ENCODE results near the gene SCD5. TPM values are rescaled to one million over a fixed set of nuclear protein-coding genes. Genes with fewer than 3 reads are reported as not detected.

SCD5 gene
- polyA plus RNA-seq, 2 of the 4 experiments (the other 2 are of a cell fraction) = 9.8 to 11.9 TPM

GRCh38 chr4:82611982-82612381 is 186.6 kb downstream of the SCD5 start (continued):
- TF ChIP-seq PBX3 (IDR thresholded peaks at IDR 0.05) (no peak), HDAC2 (IDR thresholded peaks at IDR 0.05) (no peak)

GRCh38 chr4:82611527-82611926 is 187.1 kb downstream of the SCD5 start:
- Histone ChIP-seq H3K27ac (no peak overlapping the region), H3K4me2 (no peak overlapping the region), H3K9me3 (no peaks in the 10 kb centered on the region), H3K4me3 (no peak overlapping the region), H3K4me1 (no peaks in the 10 kb centered on the region)
- CTCF ChIA-PET = interaction anchor here (0.8 kb wide), 1 partner anchor 128 kb away, joined by 3 read pairs; no protein-coding TSS in a partner anchor
- POLR2A ChIA-PET = no interaction called here
- 55% methylated on average over 4 of the region's 4 CpGs for WGBS (ENCODE audit: missing lambda C conversion rate)
- TF ChIP-seq HOXA7 (CRISPR knock-in tag; IDR thresholded peaks at IDR 0.05) (no peak), CEBPB (IDR thresholded peaks at IDR 0.05) (no peak), NPAS2 (CRISPR knock-in tag; IDR thresholded peaks at IDR 0.05; ENCODE audit: borderline replicate concordance) (no peak)
- FAIRE-seq (no peak), DNase-seq (ENCODE audit: low read depth in 1 of 2, low spot score in 1 of 2) (no peak), ATAC-seq (no peak)

GRCh38 chr4:82610041-82610440 is 188.6 kb downstream of the SCD5 start:
- WGBS (ENCODE audit: missing lambda C conversion rate) = 58% methylated on average over 2 of the region's 2 CpGs
- Histone ChIP-seq H3K4me3 (no peak overlapping the region), H3K27ac (no peak overlapping the region), H3K4me1 (no peaks in the 10 kb centered on the region), H3K9me3 (no peaks in the 10 kb centered on the region), H3K4me2 (no peak overlapping the region)
- ChIA-PET CTCF (no interaction called here), POLR2A (no interaction called here)
- no peak for TF ChIP-seq FOXS1 (CRISPR knock-in tag; IDR thresholded peaks at IDR 0.05)
- no peak for TF ChIP-seq JUNB (IDR thresholded peaks at IDR 0.05)
- no peak for TF ChIP-seq RFX5 (IDR thresholded peaks at IDR 0.05)
- TF ChIP-seq RARB (CRISPR knock-in tag; IDR thresholded peaks at IDR 0.05) = no peak
- no peak for TF ChIP-seq MAX (IDR thresholded peaks at IDR 0.05)
- no peak for TF ChIP-seq PBX3 (IDR thresholded peaks at IDR 0.05)
- TF ChIP-seq POLR2A (IDR thresholded peaks at IDR 0.05; ENCODE audit: low read length) = no peak
- no peak for TF ChIP-seq FOSB (CRISPR knock-in tag; IDR thresholded peaks at IDR 0.05)
- TF ChIP-seq CTCF (IDR thresholded peaks at IDR 0.05) = no peak
- no peak for TF ChIP-seq GATA3 (IDR thresholded peaks at IDR 0.05; ENCODE audit: borderline replicate concordance)
- no peak for TF ChIP-seq RAD21 (conservative IDR thresholded peaks at IDR 0.05 in 1 of 2, IDR thresholded peaks at IDR 0.05 in 1 of 2)
- TF ChIP-seq TP53 (CRISPR knock-in tag; IDR thresholded peaks at IDR 0.05) = no peak
- no peak for TF ChIP-seq ATOH8 (CRISPR knock-in tag; IDR thresholded peaks at IDR 0.05; ENCODE audit: low read depth)
- DNase-seq (ENCODE audit: low read depth in 1 of 2, low spot score in 1 of 2) (no peak), FAIRE-seq (no peak), ATAC-seq (no peak)

- Histone ChIP-seq H3K9me3 (no peaks in the 10 kb centered on the region), H3K27ac (no peak overlapping the region), H3K4me2 (no peak overlapping the region), H3K4me1 (no peaks in the 10 kb centered on the region), H3K4me3 (no peak overlapping the region)
- 67% methylated on average over 7 of the region's 7 CpGs for WGBS (ENCODE audit: missing lambda C conversion rate)
- TF ChIP-seq POLR2A (IDR thresholded peaks at IDR 0.05; ENCODE audit: low read length) (no peak), RARB (CRISPR knock-in tag; IDR thresholded peaks at IDR 0.05) (no peak), ELK1 (IDR thresholded peaks at IDR 0.05; ENCODE audit: low read depth, low read length) (no peak)
- ChIA-PET CTCF (interaction anchor here (1.4 kb wide), 1 partner anchor 132 kb away, joined by 4 read pairs; no protein-coding TSS in a partner anchor), POLR2A (no interaction called here)
- FAIRE-seq = no peak
- no peak for ATAC-seq
- no peak for DNase-seq (ENCODE audit: low read depth in 1 of 2, low spot score in 1 of 2)
These were observed 192.0 kb downstream of the SCD5 start for GRCh38 chr4:82606622-82607021.

Data from A549 (cell line).